A549 (cell line): ENCODE results near the gene MLLT1. TPM values are rescaled to one million over a fixed set of nuclear protein-coding genes. Genes with fewer than 3 reads are reported as not detected.

ENCODE experiments used
- ATAC-seq, 2 experiments: fragments of 200-7000 bp in 1 of 2; fragments of >200 bp in 1 of 2; cut with Nextera tagmentation in 1 of 2; cut with Tn5 transposase in 1 of 2; 3 replicates each; pipeline versions ENCODE4 v1.8.0 to v1.9.1; 2018 to 2020; ENCODE audit warnings: mild to moderate bottlenecking in 1 of 2, moderate library complexity in 1 of 2
- CTCF ChIA-PET: fragments of 300-600 bp; sonication (Branson Sonifier 250); formaldehyde crosslinking; extraction: SDS; loops from one replicate; lab custom pipeline; 2021; ENCODE audit warnings: antibody characterized with exemption, inconsistent platforms; lab: Yijun Ruan, JAX
- POLR2A ChIA-PET: fragments of 350-600 bp; formaldehyde crosslinking; extraction: SDS; loops from one replicate; lab custom pipeline; 2021; ENCODE audit warnings: antibody characterized with exemption, inconsistent platforms; lab: Yijun Ruan, JAX
- DNase-seq, 2 experiments: peaks; one replicate each; pipeline versions ENCODE4 v3.0.0 to v3.0.0-alpha.2; 2011 to 2016; ENCODE audit warnings: low read depth in 1 of 2, low spot score in 1 of 2
- FAIRE-seq: peaks from 2 replicates; lab custom pipeline; 2011; peaks lifted over from hg19 to GRCh38; lab: Jason Lieb, UNC
- H3K27ac ChIP-seq, 2 experiments: fragments of >200 bp; sonication (Bioruptor Twin); formaldehyde crosslinking; 3 replicates each; pipeline ENCODE4 v1.5.1; 2016 to 2017
- H3K4me1 ChIP-seq: fragments of >200 bp; sonication (Bioruptor Twin); formaldehyde crosslinking; 3 replicates; pipeline ENCODE4 v1.6.1; 2016
- H3K4me2 ChIP-seq: fragments of >200 bp; sonication (Bioruptor Twin); formaldehyde crosslinking; 3 replicates; pipeline ENCODE4 v1.6.1; 2016
- H3K4me3 ChIP-seq: fragments of >200 bp; sonication (Bioruptor Twin); formaldehyde crosslinking; 3 replicates; pipeline ENCODE4 v1.5.1; 2016
- H3K9me3 ChIP-seq: fragments of >200 bp; sonication (Bioruptor Twin); formaldehyde crosslinking; 3 replicates; pipeline ENCODE4 v1.6.1; 2016
- CBX2 ChIP-seq: fragments of 200-600 bp; sonication (generic); IDR thresholded peaks from 2 replicates; pipeline ENCODE4 v1.6.1; 2016; ENCODE audit warnings: low read depth, mild to moderate bottlenecking, borderline replicate concordance
- E2F6 ChIP-seq: IDR thresholded peaks from 2 replicates; pipeline ENCODE4 v1.6.1; 2012; ENCODE audit warnings: low read depth, borderline replicate concordance
- EHF ChIP-seq: fragments of 250-450 bp; sonication (Bioruptor Pico); IDR thresholded peaks from 2 replicates; pipeline ENCODE4 v1.5.0; 2020; ENCODE audit warnings: mild to moderate bottlenecking
- ELK1 ChIP-seq: fragments of 150-350 bp; IDR thresholded peaks from 2 replicates; pipeline ENCODE4 v1.6.1; 2014; ENCODE audit warnings: low read depth, mild to moderate bottlenecking, low read length
- ESRRA ChIP-seq: fragments of 150-350 bp; IDR thresholded peaks from 2 replicates; pipeline ENCODE4 v1.6.1; 2014; ENCODE audit warnings: mild to moderate bottlenecking, low read length, borderline replicate concordance
- FOSL2 ChIP-seq, 2 experiments: fragments of 450-650 bp in 1 of 2; fragments of >200 bp in 1 of 2; sonication (Bioruptor Twin) in 1 of 2; formaldehyde crosslinking; IDR thresholded peaks; 2 replicates each; pipeline versions ENCODE4 v1.5.0 to v1.6.1; 2016 to 2020; ENCODE audit warnings: mild to moderate bottlenecking in 1 of 2, moderate library complexity in 1 of 2
- FOXS1 ChIP-seq: fragments of 250-450 bp; sonication (Bioruptor Pico); IDR thresholded peaks from 2 replicates; pipeline ENCODE4 v1.5.0; 2020; ENCODE audit warnings: mild to moderate bottlenecking, moderate library complexity
- HOXA7 ChIP-seq: fragments of 250-450 bp; sonication (Bioruptor Pico); IDR thresholded peaks from 2 replicates; pipeline ENCODE4 v1.5.0; 2020; ENCODE audit warnings: mild to moderate bottlenecking, moderate library complexity
- HOXB13 ChIP-seq: fragments of 250-450 bp; sonication (Bioruptor Pico); IDR thresholded peaks from 2 replicates; pipeline ENCODE4 v1.5.0; 2020; ENCODE audit warnings: low read depth, mild to moderate bottlenecking, moderate library complexity
- HOXB5 ChIP-seq: fragments of 250-450 bp; sonication (Bioruptor Pico); IDR thresholded peaks from 2 replicates; pipeline ENCODE4 v1.5.0; 2020; ENCODE audit warnings: mild to moderate bottlenecking, moderate library complexity
- KDM1A ChIP-seq: fragments of 200-600 bp; sonication (generic); IDR thresholded peaks from 2 replicates; pipeline ENCODE4 v1.6.1; 2016; ENCODE audit warnings: low read depth, mild to moderate bottlenecking
- KDM5A ChIP-seq: fragments of 200-600 bp; sonication (generic); IDR thresholded peaks from 2 replicates; pipeline ENCODE4 v1.6.1; 2016; ENCODE audit warnings: antibody characterized with exemption, mild to moderate bottlenecking
- MAFK ChIP-seq: fragments of 450-650 bp; IDR thresholded peaks from 2 replicates; pipeline ENCODE4 v1.6.1; 2014; ENCODE audit not compliant: partially characterized antibody
- MYC ChIP-seq: IDR thresholded peaks from 2 replicates; pipeline ENCODE4 v1.6.1; 2012; ENCODE audit warnings: mild to moderate bottlenecking, inconsistent platforms, low read length, improper control_type of control experiment, borderline replicate concordance
- NPAS2 ChIP-seq: fragments of 250-450 bp; sonication (Bioruptor Pico); IDR thresholded peaks from 2 replicates; pipeline ENCODE4 v1.8.0; 2022; ENCODE audit warnings: mild to moderate bottlenecking, moderate library complexity, borderline replicate concordance
- POLR2A ChIP-seq: IDR thresholded peaks from 2 replicates; pipeline ENCODE4 v1.6.1; 2012; ENCODE audit warnings: mild to moderate bottlenecking, low read length
- RARB ChIP-seq: fragments of 250-450 bp; sonication (Bioruptor Pico); IDR thresholded peaks from 2 replicates; pipeline ENCODE4 v1.8.0; 2021; ENCODE audit warnings: mild to moderate bottlenecking, moderate library complexity
- RNF2 ChIP-seq: fragments of 200-600 bp; sonication (generic); IDR thresholded peaks from 2 replicates; pipeline ENCODE4 v1.6.1; 2016; ENCODE audit warnings: low read depth, mild to moderate bottlenecking, antibody characterized with exemption, moderate library complexity, borderline replicate concordance
- SREBF2 ChIP-seq: fragments of 450-650 bp; IDR thresholded peaks from 2 replicates; pipeline ENCODE4 v1.6.1; 2014; ENCODE audit warnings: mild to moderate bottlenecking, moderate library complexity
- TP53 ChIP-seq: fragments of 250-450 bp; sonication (Bioruptor Pico); IDR thresholded peaks from 2 replicates; pipeline ENCODE4 v1.5.0; 2021; ENCODE audit warnings: mild to moderate bottlenecking, moderate library complexity
- USF2 ChIP-seq: fragments of 450-650 bp; IDR thresholded peaks from 2 replicates; pipeline ENCODE4 v1.6.1; 2014; ENCODE audit warnings: antibody characterized with exemption
- ZC3H11A ChIP-seq: fragments of 450-650 bp; IDR thresholded peaks from 2 replicates; pipeline ENCODE4 v1.6.1; 2014; ENCODE audit warnings: antibody characterized with exemption, mild to moderate bottlenecking
- ZNF302 ChIP-seq: fragments of 250-450 bp; sonication (Bioruptor Pico); IDR thresholded peaks from 2 replicates; pipeline ENCODE4 v1.9.0; 2021; ENCODE audit warnings: inconsistent platforms, mild to moderate bottlenecking, moderate library complexity
- ZSCAN20 ChIP-seq: fragments of 250-450 bp; sonication (Bioruptor Pico); IDR thresholded peaks from 2 replicates; pipeline ENCODE4 v1.8.0; 2022; ENCODE audit warnings: mild to moderate bottlenecking, moderate library complexity
- WGBS: methylation state at CpG from one replicate; pipeline ENCODE4 v1.1.6; 2017; ENCODE audit errors: missing lambda C conversion rate; 5-methylcytosine and 5-hydroxymethylcytosine counted together
- polyA plus RNA-seq, 4 experiments: library from polyadenylated mRNA; depleted of rRNA in 3 of 4; stranded (reverse); fragments of >200 nt; fragmentation: RNase III in 1 of 4; extraction: RNeasy Plus Mini Kit Qiagen cat#74134 plus additional on column Dnase treatment in 1 of 4; gene quantifications; 2 replicates in 3 of 4; 3 replicates in 1 of 4; pipeline ENCODE4 v1.2.3, GENCODE V29; 2011 to 2017

Gene MLLT1
- polyA plus RNA-seq, 2 of the 4 experiments (the other 2 are of a cell fraction): 7.4 to 17.5 TPM

- no peak for ATAC-seq
- 90% methylated on average over 7 of the region's 17 CpGs for WGBS
- CTCF ChIA-PET: interaction anchor here (0.5 to 1.4 kb wide), 3 partner anchors 17 to 235 kb away, joined by 3 read pairs; no protein-coding TSS in a partner anchor
Measured at GRCh38 chr19:6221220-6221877, 58.4 kb downstream of the MLLT1 start.

GRCh38 chr19:6220385-6221191 is 59.2 kb downstream of the MLLT1 start:
- WGBS: 86% methylated on average over 14 of the region's 28 CpGs
- TF ChIP-seq HOXB13 (no peak), TP53 (CRISPR knock-in tag) (no peak), EHF (CRISPR knock-in tag) (no peak), SREBF2 (no peak), ELK1 (no peak), KDM1A (no peak), FOSL2 (IDR thresholded peaks at IDR 0.05) (no peak), FOSL2 (CRISPR knock-in tag; IDR thresholded peaks at IDR 0.05) (no peak)
- FAIRE-seq: no peak
- Histone ChIP-seq H3K4me3 (no peak overlapping the region), H3K27ac (no peak overlapping the region), H3K4me2 (no peak overlapping the region), H3K4me1 (no peaks in the 10 kb centered on the region), H3K9me3 (no peaks in the 10 kb centered on the region)
- POLR2A ChIA-PET: no interaction called here
- no peak for DNase-seq
- no peak for ATAC-seq
- CTCF ChIA-PET: interaction anchor here (0.8 to 1.9 kb wide), 4 partner anchors 18 to 132 kb away, joined by 3 to 5 read pairs (median 3); no protein-coding TSS in a partner anchor

More at GRCh38 chr19:6221220-6221877, 58.4 kb downstream of the MLLT1 start:
- no peaks in the 10 kb centered on the region for H3K4me1 ChIP-seq
- DNase-seq: no peak
- H3K4me2 ChIP-seq: no peak overlapping the region
- no peak overlapping the region for H3K4me3 ChIP-seq
- TF ChIP-seq ZNF302 (CRISPR knock-in tag): no peak
- TF ChIP-seq ESRRA: no peak
- no peak for TF ChIP-seq USF2
- TF ChIP-seq, all 56 proteins: peak for 0
- Histone ChIP-seq H3K9me3 (no peaks in the 10 kb centered on the region), H3K27ac (no peak overlapping the region)
- FAIRE-seq: no peak
- POLR2A ChIA-PET: no interaction called here

- ATAC-seq: no peak
Measured at GRCh38 chr19:6219586-6220290, 60.0 kb downstream of the MLLT1 start.

More at GRCh38 chr19:6219586-6220290, 60.0 kb downstream of the MLLT1 start:
- DNase-seq (no peak), FAIRE-seq (no peak)
- Histone ChIP-seq H3K9me3 (no peaks in the 10 kb centered on the region), H3K27ac (no peak overlapping the region), H3K4me3 (no peak overlapping the region), H3K4me1 (no peaks in the 10 kb centered on the region), H3K4me2 (no peak overlapping the region)
- ChIA-PET CTCF (interaction anchor here (1.4 to 2.0 kb wide), 5 partner anchors 13 to 415 kb away, joined by 3 to 8 read pairs (median 5); partner anchors contain the start of gene NRTN), POLR2A (no interaction called here)
- no peak for TF ChIP-seq FOXS1 (CRISPR knock-in tag)
- TF ChIP-seq KDM5A: no peak
- TF ChIP-seq EHF (CRISPR knock-in tag): no peak
- no peak for TF ChIP-seq ZSCAN20
- TF ChIP-seq NPAS2 (CRISPR knock-in tag): no peak
- TF ChIP-seq HOXA7 (CRISPR knock-in tag): no peak
- no peak for TF ChIP-seq RNF2
- TF ChIP-seq ZC3H11A: no peak
- TF ChIP-seq CBX2: no peak
- no peak for TF ChIP-seq POLR2A
- TF ChIP-seq RARB (CRISPR knock-in tag): no peak
- TF ChIP-seq ZNF302 (CRISPR knock-in tag): no peak
- no peak for TF ChIP-seq E2F6
- TF ChIP-seq HOXB5 (CRISPR knock-in tag): no peak
- TF ChIP-seq HOXB13: no peak
- no peak for TF ChIP-seq MYC
- TF ChIP-seq MAFK: no peak
- no peak for TF ChIP-seq TP53 (CRISPR knock-in tag)
- WGBS: 78% methylated on average over 12 of the region's 24 CpGs
